ENCODE data around the gene SSBP3. TPM values are rescaled to one million over a fixed set of nuclear protein-coding genes. Genes with fewer than 3 reads are reported as not detected.
A peak's percentile ranks its signal among the peaks of the same experiment; 100 is the strongest.

The SSBP3 gene
- total RNA-seq, 1 experiment from 2014 or later = 109 TPM

GRCh38 chr1:54335755-54336108 lies 70.5 kb downstream of the SSBP3 start:
- peaks cover 1% of the 10 kb centered on the region; the same call in 1 of the 2 replicates for H3K36me3 ChIP-seq (replicated peaks; ENCODE audit: control insufficient read depth, insufficient read depth, low read length)
- H3K27me3 ChIP-seq (ENCODE audit: control insufficient read depth, insufficient read depth, low read length) = no peaks in the 10 kb centered on the region
- no peak for DNase-seq
- H3K4me3 ChIP-seq (ENCODE audit: insufficient read depth, low read depth, low read length) = no peak overlapping the region

- no peaks in the 10 kb centered on the region for H3K27me3 ChIP-seq (ENCODE audit: control insufficient read depth, insufficient read depth, low read length)
- no peak for DNase-seq
- H3K36me3 ChIP-seq (replicated peaks; ENCODE audit: control insufficient read depth, insufficient read depth, low read length) = peaks cover 1% of the 10 kb centered on the region; the same call in 1 of the 2 replicates
- no peak overlapping the region for H3K4me3 ChIP-seq (ENCODE audit: insufficient read depth, low read depth, low read length)
Measured at GRCh38 chr1:54335011-54335754, 71.0 kb downstream of the SSBP3 start.

- Histone ChIP-seq H3K4me3 (ENCODE audit: insufficient read depth, low read depth, low read length) (no peak overlapping the region), H3K36me3 (replicated peaks; ENCODE audit: control insufficient read depth, insufficient read depth, low read length) (peaks cover 1% of the 10 kb centered on the region)
- DNase-seq = peak; percentile 10
Measured at GRCh38 chr1:54332781-54333585, 73.2 kb downstream of the SSBP3 start.

GRCh38 chr1:54331843-54332463 lies 74.2 kb downstream of the SSBP3 start:
- Histone ChIP-seq H3K27me3 (ENCODE audit: control insufficient read depth, insufficient read depth, low read length) (no peaks in the 10 kb centered on the region), H3K4me3 (ENCODE audit: insufficient read depth, low read depth, low read length) (no peak overlapping the region), H3K36me3 (replicated peaks; ENCODE audit: control insufficient read depth, insufficient read depth, low read length) (peaks cover 1% of the 10 kb centered on the region)
- DNase-seq = no peak

More at GRCh38 chr1:54332781-54333585, 73.2 kb downstream of the SSBP3 start:
- no peaks in the 10 kb centered on the region for H3K27me3 ChIP-seq (ENCODE audit: control insufficient read depth, insufficient read depth, low read length)

- DNase-seq = no peak
Measured at GRCh38 chr1:54331091-54331772, 75.0 kb downstream of the SSBP3 start.

GRCh38 chr1:54329312-54330003 lies 76.7 kb downstream of the SSBP3 start:
- H3K36me3 ChIP-seq (replicated peaks; ENCODE audit: control insufficient read depth, insufficient read depth, low read length) = no peaks in the 10 kb centered on the region; the same call in 1 of the 2 replicates
- DNase-seq = no peak
- no peak overlapping the region for H3K4me3 ChIP-seq (ENCODE audit: insufficient read depth, low read depth, low read length)
- H3K27me3 ChIP-seq (ENCODE audit: control insufficient read depth, insufficient read depth, low read length) = no peaks in the 10 kb centered on the region

More at GRCh38 chr1:54331091-54331772, 75.0 kb downstream of the SSBP3 start:
- Histone ChIP-seq H3K27me3 (ENCODE audit: control insufficient read depth, insufficient read depth, low read length) (no peaks in the 10 kb centered on the region), H3K4me3 (ENCODE audit: insufficient read depth, low read depth, low read length) (no peak overlapping the region), H3K36me3 (replicated peaks; ENCODE audit: control insufficient read depth, insufficient read depth, low read length) (peaks cover 1% of the 10 kb centered on the region)

GRCh38 chr1:54328066-54328636 lies 78.0 kb downstream of the SSBP3 start:
- Histone ChIP-seq H3K36me3 (replicated peaks; ENCODE audit: control insufficient read depth, insufficient read depth, low read length) (no peaks in the 10 kb centered on the region; the same call in 1 of the 2 replicates), H3K4me3 (ENCODE audit: insufficient read depth, low read depth, low read length) (no peak overlapping the region), H3K27me3 (ENCODE audit: control insufficient read depth, insufficient read depth, low read length) (no peaks in the 10 kb centered on the region)
- peak; percentile 57 for DNase-seq

- H3K27me3 ChIP-seq (ENCODE audit: control insufficient read depth, insufficient read depth, low read length) = no peaks in the 10 kb centered on the region
- H3K4me3 ChIP-seq (ENCODE audit: insufficient read depth, low read depth, low read length) = no peak overlapping the region
- no peaks in the 10 kb centered on the region; the same call in 1 of the 2 replicates for H3K36me3 ChIP-seq (replicated peaks; ENCODE audit: control insufficient read depth, insufficient read depth, low read length)
- DNase-seq = peak; percentile 60
Measured at GRCh38 chr1:54327386-54328065, 78.7 kb downstream of the SSBP3 start.

GRCh38 chr1:54326543-54327385 lies 79.4 kb downstream of the SSBP3 start:
- H3K36me3 ChIP-seq (replicated peaks; ENCODE audit: control insufficient read depth, insufficient read depth, low read length) = no peaks in the 10 kb centered on the region; the same call in 1 of the 2 replicates
- H3K27me3 ChIP-seq (ENCODE audit: control insufficient read depth, insufficient read depth, low read length) = no peaks in the 10 kb centered on the region
- DNase-seq = peak; percentile 15
- no peak overlapping the region for H3K4me3 ChIP-seq (ENCODE audit: insufficient read depth, low read depth, low read length)

- peak; percentile 29 for DNase-seq
- H3K4me3 ChIP-seq (ENCODE audit: insufficient read depth, low read depth, low read length) = no peak overlapping the region
- H3K36me3 ChIP-seq (replicated peaks; ENCODE audit: control insufficient read depth, insufficient read depth, low read length) = no peaks in the 10 kb centered on the region; the same call in none of the 2 replicates
- H3K27me3 ChIP-seq (ENCODE audit: control insufficient read depth, insufficient read depth, low read length) = no peaks in the 10 kb centered on the region
Measured at GRCh38 chr1:54325703-54326461, 80.3 kb downstream of the SSBP3 start.

- Histone ChIP-seq H3K36me3 (replicated peaks; ENCODE audit: control insufficient read depth, insufficient read depth, low read length) (no peaks in the 10 kb centered on the region; the same call in none of the 2 replicates), H3K27me3 (ENCODE audit: control insufficient read depth, insufficient read depth, low read length) (no peaks in the 10 kb centered on the region), H3K4me3 (ENCODE audit: insufficient read depth, low read depth, low read length) (no peak overlapping the region)
- DNase-seq = no peak
Measured at GRCh38 chr1:54325284-54325683, 80.9 kb downstream of the SSBP3 start.
